Ishikawa (cell line): ENCODE measurements around the gene TAGLN3.

Experiments used
- CEBPB ChIP-seq: IDR thresholded peaks from 2 replicates; pipeline ENCODE4 v1.6.1; 2012
- CREB1 ChIP-seq: IDR thresholded peaks from 2 replicates; pipeline ENCODE4 v1.6.1; 2012; ENCODE audit warnings: low read depth
- EP300 ChIP-seq: IDR thresholded peaks from 2 replicates; pipeline ENCODE4 v1.6.1; 2012; ENCODE audit warnings: borderline replicate concordance
- RAD21 ChIP-seq: IDR thresholded peaks from 2 replicates; pipeline ENCODE4 v1.6.1; 2012; ENCODE audit warnings: low read depth
- ZBTB7A ChIP-seq: IDR thresholded peaks from 2 replicates; pipeline ENCODE4 v1.6.1; 2012; ENCODE audit warnings: low read depth
- TF ChIP-seq, protein P1 (sequence below): IDR thresholded peaks from 2 replicates; pipeline ENCODE4 v1.6.1; 2012; ENCODE audit warnings: low read depth, mild to moderate bottlenecking

DNA sequence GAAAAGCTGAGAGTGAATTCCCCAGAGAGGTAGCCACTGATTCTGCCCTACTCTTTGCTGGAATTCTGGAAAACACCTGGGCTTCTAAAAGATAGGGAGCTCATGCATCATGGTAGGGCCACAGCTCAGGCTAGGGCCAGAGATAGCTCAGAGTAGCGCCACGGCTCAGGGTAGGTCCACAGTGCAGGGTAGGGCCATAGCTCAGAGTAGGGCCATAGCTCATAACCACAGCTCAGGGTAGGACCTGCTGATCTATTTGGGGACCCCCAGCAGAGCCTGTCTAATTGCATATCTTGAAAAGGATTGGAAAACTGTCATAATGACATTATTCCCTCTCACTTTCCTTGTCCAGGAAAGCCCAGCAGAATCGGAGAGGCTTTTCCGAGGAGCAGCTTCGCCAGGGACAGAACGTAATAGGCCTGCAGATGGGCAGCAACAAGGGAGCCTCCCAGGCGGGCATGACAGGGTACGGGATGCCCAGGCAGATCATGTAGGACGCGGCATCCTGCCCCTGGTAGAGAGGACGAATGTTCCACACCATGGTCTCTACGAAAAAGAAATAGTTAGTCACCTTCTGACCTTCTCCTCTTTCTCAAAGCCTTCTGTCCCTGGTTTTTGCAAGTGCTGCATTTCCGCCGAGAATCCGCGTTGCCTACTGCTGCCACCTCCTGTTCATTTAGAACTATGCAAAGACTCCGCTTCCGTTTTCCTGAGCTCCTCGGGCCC lies 14.5 kb downstream of the TAGLN3 start:
- TF ChIP-seq CREB1, result no peak
- TF ChIP-seq, protein P1, sequence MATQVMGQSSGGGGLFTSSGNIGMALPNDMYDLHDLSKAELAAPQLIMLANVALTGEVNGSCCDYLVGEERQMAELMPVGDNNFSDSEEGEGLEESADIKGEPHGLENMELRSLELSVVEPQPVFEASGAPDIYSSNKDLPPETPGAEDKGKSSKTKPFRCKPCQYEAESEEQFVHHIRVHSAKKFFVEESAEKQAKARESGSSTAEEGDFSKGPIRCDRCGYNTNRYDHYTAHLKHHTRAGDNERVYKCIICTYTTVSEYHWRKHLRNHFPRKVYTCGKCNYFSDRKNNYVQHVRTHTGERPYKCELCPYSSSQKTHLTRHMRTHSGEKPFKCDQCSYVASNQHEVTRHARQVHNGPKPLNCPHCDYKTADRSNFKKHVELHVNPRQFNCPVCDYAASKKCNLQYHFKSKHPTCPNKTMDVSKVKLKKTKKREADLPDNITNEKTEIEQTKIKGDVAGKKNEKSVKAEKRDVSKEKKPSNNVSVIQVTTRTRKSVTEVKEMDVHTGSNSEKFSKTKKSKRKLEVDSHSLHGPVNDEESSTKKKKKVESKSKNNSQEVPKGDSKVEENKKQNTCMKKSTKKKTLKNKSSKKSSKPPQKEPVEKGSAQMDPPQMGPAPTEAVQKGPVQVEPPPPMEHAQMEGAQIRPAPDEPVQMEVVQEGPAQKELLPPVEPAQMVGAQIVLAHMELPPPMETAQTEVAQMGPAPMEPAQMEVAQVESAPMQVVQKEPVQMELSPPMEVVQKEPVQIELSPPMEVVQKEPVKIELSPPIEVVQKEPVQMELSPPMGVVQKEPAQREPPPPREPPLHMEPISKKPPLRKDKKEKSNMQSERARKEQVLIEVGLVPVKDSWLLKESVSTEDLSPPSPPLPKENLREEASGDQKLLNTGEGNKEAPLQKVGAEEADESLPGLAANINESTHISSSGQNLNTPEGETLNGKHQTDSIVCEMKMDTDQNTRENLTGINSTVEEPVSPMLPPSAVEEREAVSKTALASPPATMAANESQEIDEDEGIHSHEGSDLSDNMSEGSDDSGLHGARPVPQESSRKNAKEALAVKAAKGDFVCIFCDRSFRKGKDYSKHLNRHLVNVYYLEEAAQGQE, result no peak
- TF ChIP-seq CEBPB, result no peak
- TF ChIP-seq RAD21, result peak; percentile 49; the same call in 1 of the 2 replicates
- no peak for TF ChIP-seq ZBTB7A
- TF ChIP-seq EP300, result no peak
